HG02870 (cell line): ENCODE data around the gene P4HA1.
A peak's percentile ranks its signal among the peaks of the same experiment; 100 is the strongest.

ENCODE experiments used
- ATAC-seq: cut with Tn5 transposase; IDR thresholded peaks from one replicate; pipeline ENCODE4 v1.9.1; 2021; ENCODE audit warnings: mild to moderate bottlenecking, moderate library complexity; ENCODE audit not compliant: unreplicated experiment

Gene P4HA1

GRCh38 chr10:73094986-73095480 lies 1.6 kb downstream of the P4HA1 start:
- no peak for ATAC-seq

DNA sequence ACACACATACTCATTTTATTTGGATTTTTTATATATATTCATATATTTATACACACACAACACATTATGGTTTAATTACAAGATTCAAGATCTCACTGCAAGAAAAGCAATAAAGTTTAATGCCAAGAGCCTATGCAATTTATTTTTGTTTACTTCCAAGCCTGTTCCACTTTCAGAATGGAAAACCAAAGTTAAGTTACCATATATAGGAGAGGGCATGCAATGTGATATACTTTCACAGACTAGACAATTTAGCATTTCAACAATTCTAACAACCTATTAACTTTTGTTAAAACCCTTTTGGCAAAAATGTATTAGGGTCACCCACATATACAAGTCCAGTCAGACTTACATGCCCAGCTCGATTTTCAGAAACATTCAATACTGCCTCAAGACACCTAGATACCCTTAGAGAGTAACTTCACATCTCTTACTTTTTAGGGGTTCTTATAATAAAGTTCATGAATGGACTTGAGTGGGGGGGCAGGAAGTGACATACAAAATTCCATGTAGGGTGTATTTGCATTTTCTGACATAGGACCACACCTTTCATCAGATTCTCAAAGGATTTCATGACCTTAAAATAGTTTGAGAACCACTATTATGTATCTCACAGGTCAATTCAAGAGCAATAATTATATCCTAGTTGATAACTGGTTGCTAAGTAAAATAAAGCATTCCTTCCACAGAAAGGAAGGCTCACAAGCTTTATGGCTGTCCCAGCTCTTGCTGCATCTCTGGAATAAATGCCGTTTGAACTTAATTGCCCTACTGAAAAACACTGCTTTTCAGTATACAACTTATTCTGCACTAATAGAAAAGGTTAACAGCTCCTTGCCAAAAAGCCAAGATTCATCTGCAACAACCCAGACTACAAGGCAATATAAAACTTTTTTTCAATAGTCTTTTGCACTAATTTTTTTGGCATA lies 2.5 kb downstream of the P4HA1 start:
- ATAC-seq = no peak

- ATAC-seq = no peak
Measured at GRCh38 chr10:73092830-73093229, 3.8 kb downstream of the P4HA1 start.

GRCh38 chr10:73088304-73088703 lies 8.4 kb downstream of the P4HA1 start:
- ATAC-seq = no peak

- ATAC-seq = no peak
Measured at GRCh38 chr10:73086816-73087215, 9.8 kb downstream of the P4HA1 start.

- ATAC-seq = no peak
Measured at GRCh38 chr10:73084209-73084608, 12.5 kb downstream of the P4HA1 start.

GRCh38 chr10:73083221-73083620 lies 13.4 kb downstream of the P4HA1 start:
- no peak for ATAC-seq

GRCh38 chr10:73079779-73080541 lies 16.7 kb downstream of the P4HA1 start:
- peak; percentile 72 for ATAC-seq

DNA sequence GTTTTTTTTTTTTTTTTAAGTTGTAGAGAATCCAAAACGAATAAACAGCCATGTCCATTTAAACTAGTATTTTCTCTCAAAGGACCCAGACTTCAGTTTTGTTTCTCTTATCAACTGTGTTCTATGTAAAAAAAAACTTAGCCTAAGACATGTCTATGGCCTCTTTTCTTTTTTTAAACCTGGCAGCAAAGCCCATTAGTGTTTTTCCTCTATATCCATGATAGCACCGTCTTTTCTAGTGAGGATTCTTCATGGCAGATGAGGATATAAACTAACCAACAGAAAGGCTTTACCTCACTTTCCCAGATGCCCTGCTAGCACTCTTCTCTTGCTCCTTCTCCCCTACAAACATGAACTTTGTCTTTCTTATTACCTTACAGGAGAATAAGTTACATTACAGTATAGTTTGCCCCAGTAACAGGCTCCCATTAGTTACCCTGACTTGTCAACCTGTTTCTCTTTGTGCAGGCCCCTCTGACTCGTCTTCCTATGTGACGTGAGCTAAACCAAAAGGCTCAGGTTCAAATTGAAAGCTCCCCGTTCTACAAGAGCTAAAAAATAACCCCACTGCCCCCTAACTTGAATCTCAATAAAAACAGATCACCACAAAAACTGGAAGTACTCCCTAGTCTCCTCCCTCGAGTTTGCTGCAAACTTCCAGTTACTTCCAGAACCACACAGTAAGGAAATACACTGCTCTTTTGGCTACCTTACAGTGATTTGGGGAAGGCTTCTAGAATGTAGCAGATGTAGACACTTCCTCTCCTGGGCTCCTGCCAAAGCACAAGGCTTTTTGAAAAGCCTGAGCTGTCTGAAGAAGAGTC lies 20.1 kb downstream of the P4HA1 start:
- ATAC-seq = no peak

- ATAC-seq = no peak
Measured at GRCh38 chr10:73075829-73076228, 20.8 kb downstream of the P4HA1 start.

- ATAC-seq = no peak
Measured at GRCh38 chr10:73073627-73074026, 23.0 kb downstream of the P4HA1 start.

DNA sequence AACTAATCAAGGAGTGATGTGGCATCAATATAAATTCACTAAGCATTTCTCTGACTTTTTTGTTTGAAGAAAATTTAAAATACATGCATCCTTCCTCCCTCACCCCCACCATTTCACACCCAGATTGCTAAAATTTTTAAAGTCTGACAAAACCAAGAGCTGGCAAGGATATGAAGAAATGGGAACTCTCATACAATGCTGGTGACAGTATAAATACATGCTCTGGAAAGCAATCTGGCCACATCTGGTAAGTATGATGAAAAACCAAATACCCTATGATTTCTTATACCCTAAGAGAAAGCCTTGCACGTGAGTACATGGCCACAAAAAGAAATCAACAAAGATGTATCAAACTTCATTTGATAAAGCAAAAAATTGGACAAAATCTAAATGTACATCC lies 31.2 kb downstream of the P4HA1 start:
- no peak for ATAC-seq

DNA sequence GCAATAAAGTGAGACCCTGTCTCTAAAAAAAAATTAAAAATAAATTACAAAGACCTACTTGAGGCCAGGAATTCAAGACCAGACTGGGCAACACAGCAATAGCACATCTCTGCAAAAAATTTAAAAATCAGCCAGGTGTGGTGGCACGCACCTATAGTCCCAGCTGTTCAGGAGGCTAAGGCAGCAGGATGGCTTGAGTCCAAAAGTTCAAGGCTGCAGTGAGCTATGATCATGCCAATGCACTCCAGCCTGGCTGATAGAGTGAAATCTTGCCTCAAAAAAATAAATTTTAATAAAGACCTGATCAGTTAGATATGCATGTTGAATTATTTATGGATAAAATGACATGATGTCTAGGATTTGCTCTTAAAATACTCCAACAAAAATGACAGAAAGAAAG lies 34.9 kb downstream of the P4HA1 start:
- no peak for ATAC-seq

DNA sequence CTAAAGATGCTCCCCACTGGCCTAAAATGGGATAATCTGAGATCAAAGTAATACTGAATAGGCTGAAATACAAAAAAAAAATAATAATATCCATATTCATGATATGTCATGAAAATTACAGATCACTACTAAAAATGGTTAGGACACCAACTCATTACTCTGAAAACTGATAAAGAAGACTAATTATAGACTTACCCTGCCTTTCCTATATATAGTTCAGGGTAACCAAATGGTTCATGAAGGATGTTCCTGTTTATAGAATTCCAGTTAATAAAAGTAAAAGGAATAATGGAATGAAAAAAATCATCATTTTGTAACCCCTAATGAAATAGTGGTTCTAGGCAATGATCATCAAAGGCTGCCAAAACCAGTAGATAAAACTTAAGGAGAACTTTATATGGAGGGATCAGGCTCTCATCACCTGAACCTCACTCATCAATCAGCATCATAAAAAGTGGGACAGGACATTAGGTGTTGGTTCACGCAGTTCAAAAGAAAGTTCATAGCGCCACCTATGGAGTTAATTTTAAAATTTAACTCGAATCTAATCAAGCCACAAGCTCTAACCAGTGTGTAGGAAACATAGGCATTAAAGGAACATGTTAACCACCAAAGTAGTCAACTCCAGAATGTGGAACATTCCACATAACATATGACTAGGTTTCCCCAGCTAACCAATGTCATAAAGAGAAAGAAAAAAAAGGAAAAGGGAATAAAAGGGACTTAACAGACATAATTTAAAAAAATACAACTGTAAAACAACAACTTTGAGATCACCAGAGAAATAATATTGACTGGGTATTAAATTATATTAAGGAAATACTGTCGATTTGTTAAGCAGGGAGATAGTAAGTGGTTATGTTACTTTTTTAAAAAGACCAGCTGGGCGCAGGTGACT lies 35.7 kb downstream of the P4HA1 start:
- ATAC-seq = no peak

GRCh38 chr10:73060173-73060572 lies 36.5 kb downstream of the P4HA1 start:
- no peak for ATAC-seq

GRCh38 chr10:73058057-73058591 lies 38.5 kb downstream of the P4HA1 start:
- ATAC-seq = no peak

DNA sequence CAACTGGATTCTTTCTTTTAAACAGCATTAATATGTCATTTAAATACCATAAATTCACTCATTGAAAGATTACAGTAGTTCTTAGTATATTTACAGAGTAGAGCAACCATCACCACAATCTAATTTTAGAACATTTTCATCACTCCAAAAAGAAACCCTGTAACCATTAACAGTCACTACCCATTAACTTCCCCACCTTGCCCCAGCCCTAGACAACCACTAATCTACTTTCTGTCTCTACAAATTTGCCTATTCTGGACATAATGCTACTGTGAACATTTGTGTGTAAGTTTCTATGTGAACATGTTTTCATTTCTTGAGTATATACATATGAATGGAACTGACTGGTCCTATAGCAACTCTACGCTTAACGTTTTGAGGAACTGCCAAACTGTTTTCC lies 42.4 kb downstream of the P4HA1 start:
- peak; percentile 82 for ATAC-seq

DNA sequence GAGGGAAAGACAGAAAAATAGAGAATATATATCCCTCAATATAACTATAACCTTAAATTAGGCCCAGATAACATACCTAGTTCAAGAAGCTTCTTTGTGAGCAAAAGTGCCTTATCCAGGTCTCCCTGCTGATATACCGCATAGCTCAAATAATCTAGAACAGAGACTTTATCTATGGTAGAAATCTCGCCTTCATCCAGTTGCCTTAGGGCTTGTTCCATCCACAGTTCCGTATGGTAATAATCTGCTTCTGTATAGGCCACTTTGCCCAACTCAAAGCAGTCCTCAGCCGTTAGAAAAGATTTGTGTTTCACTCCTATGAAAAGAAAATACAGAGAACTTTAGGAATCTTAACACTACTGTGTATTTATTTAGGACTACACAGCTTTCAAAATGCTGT lies 43.4 kb downstream of the P4HA1 start:
- ATAC-seq = no peak

DNA sequence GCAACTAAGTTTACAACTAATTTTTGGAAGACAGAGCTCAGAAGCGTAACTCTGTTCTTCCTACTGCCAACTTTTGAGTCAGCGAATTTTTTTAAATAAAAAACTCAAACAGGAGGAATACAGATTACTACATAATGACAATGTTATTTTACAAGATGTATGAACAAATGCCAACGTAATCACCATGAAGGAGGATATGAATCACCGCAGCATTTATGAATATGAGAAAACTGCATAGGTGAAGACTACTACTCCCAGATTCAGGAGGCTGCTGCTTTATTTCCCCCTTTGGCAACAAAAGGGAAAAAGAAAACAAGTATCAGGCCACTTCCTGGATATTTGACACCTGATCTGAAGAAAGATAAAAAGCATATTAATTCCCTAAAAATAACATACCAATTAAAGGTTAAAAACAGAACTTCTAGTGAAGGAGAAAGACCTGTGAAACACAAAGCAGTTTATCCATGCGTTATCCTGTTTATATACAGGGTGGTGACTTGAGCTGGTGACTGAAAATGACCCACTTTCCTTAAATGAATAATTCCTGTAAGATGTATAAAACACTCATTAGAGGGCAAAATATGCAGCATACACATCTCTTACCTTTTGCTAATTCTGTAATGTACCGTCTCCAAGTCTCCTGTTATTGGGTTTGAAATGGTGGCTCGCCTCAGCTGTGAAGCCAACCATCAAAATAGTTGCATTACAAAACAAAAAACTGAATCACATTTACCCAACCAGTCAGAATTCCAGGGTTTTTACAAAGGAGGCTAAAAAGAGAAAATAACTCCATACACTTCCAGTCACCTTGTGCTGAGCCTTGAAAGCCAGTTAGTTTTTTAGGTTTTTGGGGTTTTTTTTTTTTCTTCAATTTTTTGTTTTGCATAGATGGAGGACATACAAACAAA lies 52.0 kb downstream of the P4HA1 start:
- no peak for ATAC-seq
